RPMI8226 (cell line): Measurements from ENCODE around the gene ZCCHC13.
"Not testable (repeated sequence)": the region's sequence is repeated elsewhere in the genome, so short reads cannot be mapped to it uniquely, and the experiment has no call there.

Experiments used
- DNase-seq: peaks from one replicate; pipeline ENCODE4 v3.0.0-alpha.2; 2015

Gene ZCCHC13

GRCh38 chrX:74304016-74304415 lies at the start of gene ZCCHC13:
ZCCHC13 (plus strand) TSS chrX:74304180; CDS start chrX:74304267, 87 bp downstream.
- no peak for DNase-seq

GRCh38 chrX:74258111-74258510 lies 45.9 kb upstream of the ZCCHC13 start:
- DNase-seq = not testable (repeated sequence)

GRCh38 chrX:74259885-74260491 lies 44.0 kb upstream of the ZCCHC13 start:
- DNase-seq = no peak

GRCh38 chrX:74262452-74263209 lies 41.3 kb upstream of the ZCCHC13 start:
- DNase-seq = no peak

GRCh38 chrX:74270393-74270792 lies 33.6 kb upstream of the ZCCHC13 start:
- DNase-seq = no peak

GRCh38 chrX:74272230-74272629 lies 31.8 kb upstream of the ZCCHC13 start:
- DNase-seq = no peak

GRCh38 chrX:74274516-74274915 lies 29.5 kb upstream of the ZCCHC13 start:
- DNase-seq = no peak

GRCh38 chrX:74277320-74277719 lies 26.7 kb upstream of the ZCCHC13 start:
- no peak for DNase-seq

- DNase-seq = no peak
Measured at GRCh38 chrX:74277846-74278245, 26.1 kb upstream of the ZCCHC13 start.

- DNase-seq = no peak
Measured at GRCh38 chrX:74280759-74281158, 23.2 kb upstream of the ZCCHC13 start.

- DNase-seq = no peak
Measured at GRCh38 chrX:74284391-74284952, 19.5 kb upstream of the ZCCHC13 start.

GRCh38 chrX:74286950-74287740 lies 16.8 kb upstream of the ZCCHC13 start:
- DNase-seq = no peak

GRCh38 chrX:74291577-74291963 lies 12.4 kb upstream of the ZCCHC13 start:
- no peak for DNase-seq

- peak; percentile 90 for DNase-seq
Measured at GRCh38 chrX:74291964-74292807, 11.8 kb upstream of the ZCCHC13 start.

- DNase-seq = peak; percentile 3
Measured at GRCh38 chrX:74292808-74293123, 11.2 kb upstream of the ZCCHC13 start.

GRCh38 chrX:74293343-74293946 lies 10.5 kb upstream of the ZCCHC13 start:
- peak; percentile 68 for DNase-seq

GRCh38 chrX:74295101-74295500 lies 8.9 kb upstream of the ZCCHC13 start:
- no peak for DNase-seq

GRCh38 chrX:74297766-74298165 lies 6.2 kb upstream of the ZCCHC13 start:
- no peak for DNase-seq

- no peak for DNase-seq
Measured at GRCh38 chrX:74300869-74301268, 3.1 kb upstream of the ZCCHC13 start.

- no peak for DNase-seq
Measured at GRCh38 chrX:74318672-74319071, 14.7 kb downstream of the ZCCHC13 start.

- DNase-seq = not testable (repeated sequence)
Measured at GRCh38 chrX:74319321-74319720, 15.3 kb downstream of the ZCCHC13 start.

GRCh38 chrX:74321191-74321590 lies 17.2 kb downstream of the ZCCHC13 start:
- DNase-seq = no peak
